T-helper 9 cell (primary cell): ENCODE measurements around the gene HLCS.

Source experiments
- DNase-seq: peaks from one replicate; pipeline ENCODE4 v3.0.0-alpha.2; 2020

Gene HLCS

DNA sequence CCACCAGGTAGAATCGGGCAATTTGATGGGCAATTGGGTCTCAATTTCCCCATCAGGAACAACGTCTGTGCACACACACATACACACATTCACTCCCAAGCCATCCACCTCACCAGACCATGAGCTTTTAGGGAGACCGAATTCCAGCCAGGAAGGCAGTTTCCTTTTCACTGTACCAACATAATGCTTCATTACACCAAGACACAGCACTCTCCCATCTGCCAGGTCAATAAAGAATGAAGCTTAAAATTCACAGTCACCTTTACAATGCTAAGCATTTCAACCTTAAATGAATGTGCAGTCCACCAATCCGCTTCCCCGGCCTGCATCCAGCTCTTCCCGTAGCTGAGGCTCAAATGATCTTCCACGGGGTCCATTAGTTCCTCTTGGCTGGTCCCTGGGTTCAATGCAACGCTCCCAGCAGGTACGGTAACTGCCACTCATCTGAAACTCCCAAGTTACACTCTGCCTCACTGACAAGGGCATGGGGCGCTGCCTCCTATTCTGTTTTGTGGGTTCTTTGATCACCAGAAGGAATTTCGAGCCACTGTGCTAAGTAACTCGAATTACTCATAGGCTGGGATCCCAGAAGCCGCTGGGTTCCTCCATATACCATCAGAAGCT is 162.5 kb downstream of the HLCS start:
- DNase-seq = no peak

DNA sequence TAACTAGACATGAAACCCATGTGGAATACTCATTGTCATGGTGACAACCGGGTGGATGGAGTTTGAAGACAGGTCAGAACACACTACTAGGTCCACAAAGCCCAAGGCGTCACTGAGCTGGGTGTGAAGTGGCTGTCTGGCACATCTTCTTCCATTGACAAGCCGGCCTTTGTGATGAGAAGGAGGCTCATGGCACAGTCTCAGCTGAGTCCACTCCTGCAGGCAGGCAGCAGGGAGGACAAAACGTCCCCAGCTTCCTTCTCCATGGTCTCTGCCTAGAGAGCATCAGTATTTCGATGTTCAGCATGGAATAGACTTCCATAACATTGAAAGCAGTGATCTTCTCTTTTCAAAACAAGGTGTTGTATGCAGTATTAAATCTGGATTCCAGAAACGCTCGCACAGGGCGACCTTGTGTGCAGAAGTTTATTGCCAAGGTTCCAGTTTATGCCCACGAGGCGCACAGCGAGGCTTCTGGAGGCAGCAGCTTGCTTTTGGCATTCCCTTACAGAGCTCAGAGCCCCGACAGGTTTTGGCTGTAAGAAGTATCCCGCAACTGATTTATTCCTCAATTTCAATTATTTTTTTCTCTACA is 163.3 kb downstream of the HLCS start:
- DNase-seq = no peak

DNA sequence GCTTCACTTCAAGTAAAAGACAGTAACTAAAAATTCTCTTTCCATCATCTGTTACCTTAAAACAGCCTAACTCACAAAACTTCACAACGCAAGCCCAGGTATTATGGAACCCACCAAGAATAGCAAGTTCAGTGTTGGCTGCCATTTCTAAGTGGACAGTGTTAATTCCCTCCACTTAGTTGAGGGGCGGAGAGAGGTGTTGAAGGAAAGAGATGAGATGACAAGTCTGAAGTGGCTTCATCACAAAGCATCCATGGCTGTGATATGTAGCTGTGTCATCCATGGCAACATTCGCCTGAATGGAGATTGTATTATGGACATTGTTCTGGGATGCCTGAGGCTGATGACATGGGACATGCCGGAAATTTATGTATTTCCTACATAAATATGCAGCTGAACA is 165.7 kb downstream of the HLCS start:
- DNase-seq = no peak

DNA sequence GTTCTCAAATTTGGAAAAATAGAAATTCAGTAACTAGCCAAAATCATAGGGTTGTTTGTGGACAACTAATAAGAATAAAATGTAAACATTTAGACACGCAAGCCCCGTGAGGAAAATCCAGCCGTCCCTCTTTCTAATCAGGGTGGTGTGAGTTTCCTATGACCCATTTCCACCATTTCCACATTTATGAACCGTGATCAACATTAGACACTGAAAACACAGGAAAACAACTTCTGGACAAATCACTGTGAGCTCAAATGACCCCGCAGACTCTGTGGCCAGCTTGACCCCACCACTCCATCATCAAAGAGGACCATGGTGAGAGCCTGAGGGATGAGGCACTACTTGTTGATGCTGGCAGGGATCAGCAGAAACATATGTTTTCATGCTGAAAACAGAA is 166.6 kb downstream of the HLCS start:
- no peak for DNase-seq

DNA sequence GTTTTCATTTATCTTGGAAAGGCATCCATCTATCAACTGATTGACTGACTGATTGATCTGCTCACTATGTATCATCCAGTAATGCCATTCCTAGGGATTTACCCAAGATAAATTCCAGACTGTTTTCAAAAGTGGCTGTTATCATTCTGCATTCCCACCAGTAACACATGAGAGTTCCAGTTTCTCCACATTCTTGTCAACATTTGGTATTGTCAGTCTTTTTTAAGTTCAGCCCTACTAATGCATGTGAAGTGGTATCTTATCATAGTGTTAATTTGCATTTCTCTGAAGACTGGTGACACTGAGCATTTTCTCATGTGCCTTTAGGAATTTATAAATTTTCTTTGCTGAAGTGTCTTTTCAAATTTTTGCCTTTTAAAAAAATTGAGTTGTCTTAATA is 168.0 kb downstream of the HLCS start:
- DNase-seq = no peak

DNA sequence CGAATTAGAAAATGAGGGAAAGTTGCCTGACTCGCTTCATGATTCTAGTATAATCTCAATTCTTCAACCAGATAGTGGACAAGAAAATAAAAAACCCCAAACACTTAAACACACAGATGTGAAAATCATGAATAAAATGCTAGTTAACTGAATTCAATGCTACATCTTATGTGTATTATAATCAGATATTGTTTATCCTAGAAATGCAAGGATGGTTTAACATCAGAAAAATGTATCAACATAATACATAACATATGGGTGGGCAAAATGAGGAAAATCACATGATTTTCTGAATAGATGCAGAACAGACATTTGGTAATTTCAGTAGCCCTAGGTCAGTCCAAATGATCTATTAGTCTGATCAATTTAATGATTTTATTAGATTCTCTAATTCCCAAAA is 170.4 kb downstream of the HLCS start:
- DNase-seq = no peak

DNA sequence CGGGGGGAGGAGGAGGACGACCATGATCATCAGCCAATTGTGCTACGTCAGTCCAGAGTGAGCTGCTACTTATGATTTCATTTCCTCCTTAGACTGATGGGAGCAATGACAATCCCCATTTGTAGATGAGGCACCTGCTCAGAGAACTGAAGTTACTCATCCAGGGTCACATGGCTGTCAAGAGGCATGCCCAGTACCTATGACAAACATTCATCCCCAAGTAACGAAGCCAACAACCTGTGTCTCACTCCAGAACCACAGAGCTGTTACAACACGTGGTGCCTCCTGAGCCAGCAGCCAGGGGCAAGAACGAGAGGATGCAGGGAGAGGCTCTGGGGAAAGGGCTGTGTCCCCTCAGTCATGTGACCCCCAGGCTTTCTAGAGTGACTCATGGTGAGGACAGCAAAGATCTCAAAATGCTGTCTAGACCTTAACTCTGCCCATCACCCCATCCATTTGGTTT is 173.9 kb downstream of the HLCS start:
- DNase-seq = no peak

DNA sequence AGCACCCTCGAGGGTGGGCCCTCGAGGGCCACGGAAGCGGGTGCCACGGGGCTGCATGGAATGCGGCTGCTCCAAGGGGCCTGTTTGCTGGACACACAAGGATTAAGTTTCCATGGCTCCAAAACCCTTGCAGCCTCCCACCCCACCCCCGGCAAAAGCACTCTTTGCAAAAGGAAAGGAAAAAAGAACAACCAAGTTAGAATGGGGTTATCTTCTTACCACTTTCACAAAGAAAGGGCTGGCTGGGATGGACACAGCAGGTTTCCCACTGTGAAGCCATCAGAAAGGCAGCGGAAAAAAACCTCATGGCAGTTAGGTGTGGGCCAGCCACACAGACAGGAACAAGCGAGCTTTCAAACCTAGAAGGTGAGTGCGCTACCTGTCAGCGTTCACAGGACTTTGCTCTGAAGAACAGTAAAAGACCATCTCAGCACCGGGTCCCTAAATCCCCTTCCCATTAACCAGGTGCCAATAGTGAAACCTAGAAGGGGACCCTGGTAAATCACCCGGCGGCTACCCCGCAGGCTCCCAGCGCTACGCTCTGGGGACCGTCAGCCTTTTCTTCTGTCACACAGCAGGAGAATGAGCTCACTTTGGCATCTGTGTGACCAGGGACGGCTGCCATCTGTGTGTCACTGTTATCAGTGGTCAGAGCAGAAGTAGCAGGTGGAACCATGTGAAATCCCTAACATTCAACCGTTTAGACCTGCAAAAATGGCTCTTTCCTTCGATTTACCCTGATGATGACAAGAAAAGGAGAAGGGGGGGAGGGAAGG is 174.6 kb downstream of the HLCS start:
- DNase-seq = no peak

DNA sequence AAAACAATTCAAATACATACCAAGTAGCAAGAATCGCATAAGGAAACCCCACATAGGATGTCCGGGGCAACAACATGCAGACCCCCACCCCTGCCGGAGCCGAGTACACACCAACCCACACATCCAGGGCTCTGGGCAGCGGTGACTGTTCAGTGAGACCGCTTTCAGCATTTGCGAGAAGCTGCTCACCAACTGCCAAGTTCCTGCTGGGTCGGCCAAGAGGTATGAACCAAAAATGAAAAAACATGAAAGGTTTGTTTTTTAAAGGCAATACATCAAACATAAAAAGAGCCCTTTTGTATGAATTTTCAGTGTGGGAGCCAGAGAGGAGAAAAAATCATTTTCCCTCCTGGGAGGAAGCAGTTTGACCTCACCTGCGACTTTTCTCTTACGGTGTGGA is 175.3 kb downstream of the HLCS start:
- no peak for DNase-seq

DNA sequence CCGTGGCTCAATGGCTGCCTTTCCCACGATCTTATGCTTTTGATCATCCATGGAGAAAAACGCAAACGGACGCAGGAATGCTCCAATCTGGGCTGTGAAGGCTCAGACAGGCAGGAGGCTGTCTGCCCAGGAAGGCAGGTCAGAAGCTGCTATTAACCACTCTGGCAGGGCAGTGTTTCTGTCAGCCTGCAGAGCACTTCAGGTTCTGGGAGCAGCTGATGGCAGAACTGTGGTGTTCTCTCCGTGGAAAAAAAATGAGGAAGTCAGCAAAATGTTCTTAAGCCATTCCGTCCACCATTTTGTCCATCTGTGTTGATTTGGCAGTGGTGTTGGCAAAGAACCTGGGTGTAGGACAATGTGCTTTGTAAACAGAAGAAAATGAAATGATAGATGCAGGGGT is 175.9 kb downstream of the HLCS start:
- DNase-seq = no peak

DNA sequence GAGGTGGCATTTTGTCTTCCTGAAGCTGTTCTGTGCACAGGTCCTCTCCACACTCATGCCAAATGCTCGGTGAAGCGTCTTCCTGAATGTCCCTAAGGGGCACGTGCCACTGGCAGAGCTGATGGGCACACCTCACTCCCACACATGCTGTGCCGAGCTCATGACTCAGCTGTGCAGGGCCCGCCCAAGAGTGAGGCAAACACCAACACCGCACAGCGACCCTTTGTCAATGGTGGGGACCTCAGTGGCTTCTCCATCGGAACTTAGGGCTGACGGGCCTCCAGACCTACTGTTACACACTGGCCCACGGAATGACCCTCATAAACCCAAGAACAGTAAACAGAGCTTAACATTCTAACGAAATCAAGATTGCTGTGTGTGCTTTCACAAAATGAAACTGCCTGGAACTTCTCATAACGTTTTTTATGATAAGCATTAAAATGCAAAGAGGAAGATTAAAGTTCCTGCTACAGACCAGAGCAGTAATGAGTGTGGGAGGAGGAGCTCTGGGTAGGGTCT is 178.3 kb downstream of the HLCS start:
- no peak for DNase-seq

DNA sequence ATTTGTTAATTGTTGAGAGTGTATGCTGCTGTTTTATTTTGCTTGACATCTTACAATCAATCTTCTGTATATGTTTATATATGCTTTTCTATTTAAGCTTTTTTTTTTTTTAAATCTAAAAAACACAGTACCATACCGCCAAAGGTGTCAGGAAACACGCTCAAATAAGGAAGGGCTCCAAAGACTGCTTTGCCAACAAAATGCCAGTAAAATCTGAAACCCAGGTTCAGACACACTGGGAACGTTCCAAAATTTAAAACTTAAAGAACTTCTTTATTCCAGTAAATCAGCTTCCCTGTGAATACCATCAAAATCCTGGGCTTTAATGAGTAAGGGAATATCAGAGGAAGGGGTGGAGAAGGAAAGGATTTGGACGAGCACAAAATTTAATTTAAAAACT is 180.3 kb downstream of the HLCS start:
- no peak for DNase-seq

DNA sequence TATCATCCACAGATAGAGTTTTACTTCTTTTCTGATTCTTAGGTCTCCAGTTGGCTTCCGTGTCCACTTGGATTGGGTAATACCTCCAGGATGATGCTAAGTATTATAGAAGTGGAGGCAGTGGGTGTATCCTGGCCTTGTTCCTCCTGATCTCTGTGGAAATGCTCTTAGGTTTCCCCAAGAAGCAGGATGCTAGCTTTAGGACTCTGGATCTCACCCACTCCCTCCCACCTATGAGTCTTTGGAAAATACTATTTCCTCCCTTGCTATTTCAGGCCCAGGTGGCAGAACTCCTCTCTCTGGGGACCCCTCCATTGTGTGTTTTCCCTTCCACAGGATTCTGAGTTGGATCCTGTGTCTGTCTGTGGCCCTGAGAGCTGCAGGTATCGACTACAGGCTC is 180.9 kb downstream of the HLCS start:
- DNase-seq = no peak

DNA sequence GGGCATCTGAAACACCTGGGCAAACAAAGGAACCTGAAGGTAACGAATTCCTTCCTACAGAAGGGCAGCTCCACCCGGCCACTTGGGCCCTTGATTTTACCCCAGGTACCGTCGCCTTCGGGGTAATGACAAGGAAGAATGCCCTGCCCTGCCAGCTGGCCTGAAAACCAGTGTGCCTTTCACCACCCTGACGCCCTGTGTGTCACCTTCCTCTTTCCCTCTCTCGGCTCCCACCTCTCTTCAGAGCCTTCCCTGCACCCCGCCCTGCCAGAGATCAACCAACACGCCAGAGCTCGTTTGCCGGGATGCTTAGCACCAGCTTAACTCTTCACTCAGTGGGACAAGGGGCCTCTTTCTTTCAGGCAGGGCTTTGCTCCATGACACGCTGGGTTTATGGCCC is 181.5 kb downstream of the HLCS start:
- DNase-seq = no peak

DNA sequence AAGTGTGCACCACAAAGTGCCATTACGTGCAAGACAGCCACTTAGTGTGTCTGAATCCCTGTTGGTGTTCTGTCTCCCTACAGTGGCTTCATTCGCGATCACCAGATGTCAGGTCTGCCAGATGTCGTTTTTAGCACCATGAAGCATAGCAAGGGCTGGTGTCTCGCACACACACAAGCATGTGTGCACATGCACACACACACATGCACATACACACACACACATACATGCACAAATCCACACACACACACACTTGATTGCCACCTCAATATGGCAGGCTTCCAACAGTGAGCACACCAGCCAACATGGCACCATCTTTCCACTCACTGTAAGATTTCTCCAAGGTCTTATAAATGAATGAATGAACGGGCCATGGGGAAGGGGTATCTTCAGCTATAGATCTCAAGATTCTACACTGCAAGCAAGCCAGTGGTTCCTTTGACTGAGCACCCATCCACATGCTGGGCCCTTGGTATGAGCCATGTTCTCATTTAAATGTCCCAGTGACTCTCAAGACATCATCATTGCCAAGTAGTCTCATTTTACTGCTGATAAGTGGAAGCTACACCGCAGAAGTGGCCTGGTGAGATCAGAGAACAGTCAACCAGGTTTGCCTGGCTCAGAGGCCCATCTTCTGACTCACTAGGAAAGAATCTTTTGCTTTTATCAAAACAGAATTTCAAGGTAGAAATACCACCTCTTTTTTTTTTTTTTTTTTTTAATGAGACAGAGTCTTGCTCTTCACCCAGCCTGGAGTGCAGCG is 182.7 kb downstream of the HLCS start:
- no peak for DNase-seq

DNA sequence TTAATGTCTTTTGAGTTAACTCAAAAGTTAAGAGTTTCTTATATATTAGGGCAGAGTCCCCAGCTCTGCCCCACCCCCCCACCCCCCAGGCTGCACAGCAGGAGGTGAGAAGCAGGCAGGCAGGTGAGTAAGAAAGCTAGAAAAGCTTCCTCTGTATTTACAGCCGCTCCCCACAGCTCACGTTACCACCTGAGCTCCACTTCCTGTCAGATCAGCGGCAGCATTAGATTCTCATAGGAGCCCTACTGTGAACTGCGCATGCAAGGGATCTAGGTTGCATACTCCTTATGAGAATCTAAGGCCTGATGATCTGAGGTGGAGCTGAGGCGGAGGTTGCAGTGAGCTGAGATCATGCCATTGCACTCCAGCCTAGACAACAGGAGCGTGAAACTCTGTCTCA is 185.6 kb downstream of the HLCS start:
- no peak for DNase-seq

DNA sequence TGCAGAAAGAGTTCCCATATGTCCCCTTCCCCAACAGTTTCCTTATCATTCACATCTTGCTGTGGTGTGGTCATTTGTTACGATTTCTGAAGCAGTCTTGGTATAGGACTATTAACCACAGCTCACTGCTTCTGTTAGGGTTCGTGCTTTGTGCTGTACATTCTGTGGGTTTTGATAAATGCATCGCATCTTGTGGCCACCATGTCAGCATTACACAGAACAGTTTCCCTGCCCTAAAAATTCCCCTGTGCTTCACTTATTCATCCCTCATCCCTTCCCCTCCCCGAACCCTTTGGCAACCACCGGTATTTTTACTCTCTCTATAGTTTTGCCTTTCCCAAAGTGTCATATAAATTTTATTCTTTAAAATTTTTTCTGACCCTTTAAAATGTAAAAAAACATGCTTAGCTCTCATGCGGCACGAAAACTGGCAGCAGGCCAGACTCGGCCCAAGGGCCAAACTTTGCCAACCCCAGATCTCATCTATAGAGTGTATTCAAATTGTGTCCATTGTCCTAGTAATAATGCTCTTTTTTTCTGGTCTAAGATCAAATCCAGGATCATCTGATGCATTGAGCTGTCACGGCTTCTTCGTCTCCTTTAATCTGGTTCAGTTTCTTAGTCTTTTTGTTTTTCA is 189.4 kb downstream of the HLCS start:
- no peak for DNase-seq

DNA sequence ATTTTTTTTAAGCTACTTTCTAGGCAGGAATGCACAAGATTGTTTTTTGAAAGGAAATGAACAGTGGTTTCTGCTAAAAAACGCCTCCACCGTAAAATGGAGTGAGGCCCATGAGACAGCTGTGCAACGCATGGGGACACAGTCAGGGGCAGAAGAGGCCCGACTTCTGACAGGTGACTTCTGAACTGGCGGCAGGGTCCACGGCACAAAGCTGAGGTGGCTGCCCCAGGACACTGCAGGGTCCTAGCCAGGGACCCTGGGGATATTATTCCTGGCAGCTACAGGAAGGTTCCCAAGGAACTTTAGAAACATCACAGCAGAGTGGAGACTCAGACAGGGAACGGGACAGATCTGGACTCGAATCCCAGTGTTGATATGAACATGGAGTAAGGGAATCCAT is 192.5 kb downstream of the HLCS start:
- no peak for DNase-seq

DNA sequence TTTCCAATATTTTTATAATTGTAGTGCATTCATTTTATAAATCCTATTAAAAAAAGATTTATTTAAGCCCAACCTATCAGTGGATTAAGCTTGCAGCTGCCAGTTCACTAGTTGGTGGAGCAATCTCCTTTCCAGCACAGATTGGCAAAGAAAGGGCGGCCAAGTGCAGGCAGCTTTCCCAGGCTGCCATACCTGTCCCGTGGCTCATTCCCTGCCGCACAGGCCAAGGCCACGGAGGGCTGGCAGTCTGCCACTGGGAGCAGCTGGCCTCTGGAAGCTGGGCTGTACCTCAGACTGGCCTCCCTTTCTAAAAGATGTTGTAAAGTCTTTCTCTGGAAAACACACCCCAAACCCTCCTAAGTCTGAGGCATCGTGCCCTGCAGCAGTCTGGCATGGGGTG is 193.4 kb downstream of the HLCS start:
- DNase-seq = no peak

DNA sequence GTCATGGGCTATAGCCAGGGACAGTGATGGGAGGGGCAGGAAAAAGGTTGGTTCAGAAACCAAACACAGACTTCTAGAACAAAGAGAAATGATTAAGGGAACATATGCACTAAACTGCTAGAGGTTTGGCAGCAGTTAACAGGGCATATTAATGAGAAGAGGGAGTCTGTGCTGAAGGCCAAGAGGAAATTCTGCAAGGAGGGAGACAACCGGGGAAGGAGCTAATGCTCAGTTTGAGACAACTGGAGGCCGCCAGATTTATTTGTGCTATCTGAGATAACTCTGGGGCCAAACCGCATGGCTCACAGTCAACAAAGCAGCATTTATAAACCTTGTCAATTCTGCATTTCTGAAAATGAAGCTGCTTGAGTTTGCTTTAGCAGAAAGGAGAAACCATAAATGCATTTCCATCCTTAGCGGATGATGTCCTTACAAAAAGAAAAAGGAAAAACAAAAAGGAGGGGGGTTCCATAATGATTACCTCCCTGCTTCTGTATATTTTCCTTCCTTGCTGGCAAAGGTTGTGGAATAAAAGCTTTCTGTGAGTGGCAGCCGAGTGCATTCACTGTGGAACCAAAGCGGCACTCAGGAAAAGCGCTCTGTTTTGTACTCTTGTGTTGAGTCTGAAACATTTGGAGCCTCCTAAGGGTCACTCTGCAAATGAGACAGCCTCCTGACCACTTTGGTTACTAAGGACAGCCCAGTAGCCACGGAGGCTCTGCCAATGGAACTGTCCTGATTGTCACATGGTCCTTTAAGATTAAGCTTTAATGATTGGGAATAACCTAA is 197.2 kb downstream of the HLCS start:
- no peak for DNase-seq

DNA sequence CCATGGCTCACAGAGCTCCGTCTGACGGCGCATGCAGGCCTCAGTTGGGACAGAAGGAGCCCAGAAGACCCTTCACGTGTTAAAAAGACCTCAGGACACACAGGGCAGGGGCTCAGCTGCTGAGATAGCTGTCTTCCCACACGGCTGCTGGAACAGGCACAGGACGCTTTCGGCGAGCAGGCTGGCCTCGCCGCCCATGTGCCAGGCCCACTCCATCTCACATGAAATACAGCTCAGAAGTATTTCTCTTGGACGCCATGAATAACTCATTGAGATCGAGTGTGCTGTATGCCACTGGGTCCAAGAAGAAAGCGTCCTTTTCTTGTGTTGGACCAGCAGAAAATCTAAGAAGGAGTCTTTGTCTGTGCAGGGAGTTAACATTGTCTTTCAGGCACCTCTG is 198.0 kb downstream of the HLCS start:
- DNase-seq = no peak

DNA sequence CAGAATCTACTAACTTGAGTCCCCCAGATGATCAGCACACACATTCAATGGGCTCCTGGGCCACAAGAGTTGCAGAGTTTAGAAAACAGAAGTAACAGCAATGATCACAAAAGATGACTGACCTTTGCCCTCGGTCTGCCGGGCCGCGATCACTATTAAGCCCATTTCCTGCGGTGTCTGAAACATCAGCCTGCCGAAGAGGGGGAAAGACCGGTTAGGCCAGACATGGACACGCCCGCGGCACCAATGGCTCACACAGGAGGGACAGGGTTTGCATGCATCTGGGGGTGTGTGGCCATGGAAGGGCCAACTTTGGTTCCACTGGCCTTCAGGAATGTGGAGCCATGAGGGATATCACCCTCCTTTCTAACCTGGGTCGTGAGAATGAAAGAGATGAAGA is 199.4 kb downstream of the HLCS start:
- no peak for DNase-seq
